Measurements from ENCODE around the gene VAMP8.
"Not testable (repeated sequence)": the region's sequence is repeated elsewhere in the genome, so short reads cannot be mapped to it uniquely, and the experiment has no call there.

The VAMP8 gene

DNA sequence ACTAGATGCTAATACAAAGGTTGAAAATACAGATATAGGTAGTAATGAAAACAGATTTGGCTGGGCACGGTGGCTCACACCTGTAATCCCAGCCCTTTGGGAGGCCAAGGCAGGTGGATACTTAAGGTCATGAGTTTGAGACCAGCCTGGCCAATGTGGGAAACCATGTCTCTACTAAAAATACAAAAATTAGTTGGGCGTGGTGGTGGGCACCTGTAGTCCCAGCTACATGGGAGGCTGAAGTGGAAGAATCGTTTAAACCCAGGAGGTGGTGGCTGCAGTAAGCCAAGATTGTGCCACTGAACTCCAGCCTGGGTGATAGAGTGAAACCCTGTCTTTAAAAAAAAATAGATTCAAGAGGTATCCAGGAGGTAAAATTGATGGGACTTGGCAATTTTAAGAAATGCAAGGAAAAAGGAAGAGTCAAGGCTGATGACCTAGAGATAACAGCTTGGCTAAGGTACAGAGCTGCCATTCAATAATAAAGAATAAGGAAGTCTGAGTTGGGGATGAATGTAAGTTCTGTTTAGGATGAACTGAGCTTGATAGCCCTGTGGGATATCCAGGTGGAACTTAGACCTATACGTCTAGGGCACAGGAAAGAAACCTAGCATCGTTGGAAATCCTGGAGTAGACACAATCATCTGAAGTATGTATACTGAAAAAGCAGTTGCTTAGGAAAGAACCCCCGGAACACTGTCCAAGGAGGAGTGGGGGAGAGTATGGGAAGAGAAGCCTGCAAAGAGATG lies 29.4 kb upstream of the VAMP8 start:
- DNase-seq, result no peak

DNA sequence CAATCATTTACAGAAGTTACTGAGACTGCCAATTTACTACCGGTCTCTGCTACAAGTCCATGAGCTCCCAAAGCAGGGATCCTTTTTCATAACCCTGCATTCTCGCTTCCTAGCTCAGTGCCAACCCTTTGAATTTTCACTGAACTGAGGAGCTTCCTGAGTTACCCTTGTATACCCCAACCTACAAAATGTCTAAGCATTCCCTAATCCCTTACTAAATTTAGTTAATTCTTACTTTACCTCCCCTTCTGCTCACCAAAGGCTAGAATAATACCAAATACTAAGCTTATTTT lies 28.8 kb upstream of the VAMP8 start:
- no peak for DNase-seq

DNA sequence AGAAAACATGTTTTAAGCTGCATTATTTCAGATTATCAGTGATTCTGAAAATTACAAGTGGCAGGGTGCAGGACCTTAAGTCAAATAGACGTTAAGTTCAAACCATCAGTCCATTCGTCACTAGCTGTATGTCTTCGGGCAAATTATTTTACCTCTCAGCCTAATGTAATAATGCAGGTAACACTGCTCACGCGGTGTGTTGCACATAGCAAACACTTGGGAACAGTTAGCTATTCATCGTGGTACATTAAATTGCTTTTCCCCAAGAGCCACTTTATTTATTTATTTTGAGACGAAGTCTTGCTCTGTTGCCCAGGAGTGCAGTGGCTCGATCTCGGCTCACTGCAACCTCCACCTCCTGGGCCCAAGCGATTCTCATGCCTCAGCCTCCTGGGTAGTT lies 28.3 kb upstream of the VAMP8 start:
- no peak for DNase-seq

DNA sequence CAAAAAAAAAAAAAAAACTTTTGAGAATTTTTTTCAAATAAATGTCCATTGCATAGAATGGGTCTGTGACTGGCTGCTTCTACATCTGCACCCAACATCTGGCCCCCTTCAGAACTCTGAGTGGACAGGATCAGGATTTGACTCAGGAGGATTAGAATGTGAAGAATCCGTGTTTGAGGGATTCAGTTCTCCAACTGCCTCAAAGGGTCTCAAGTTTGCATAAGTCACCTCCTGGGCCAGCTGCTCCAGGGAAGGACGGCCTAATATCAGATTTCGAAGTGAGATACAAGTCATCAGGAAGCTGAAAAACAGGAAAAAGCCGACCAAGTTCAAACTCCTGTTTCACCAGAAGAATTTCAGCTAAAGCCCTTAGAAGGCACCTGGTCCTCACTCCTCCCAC lies 27.6 kb upstream of the VAMP8 start:
- DNase-seq, result no peak

DNA sequence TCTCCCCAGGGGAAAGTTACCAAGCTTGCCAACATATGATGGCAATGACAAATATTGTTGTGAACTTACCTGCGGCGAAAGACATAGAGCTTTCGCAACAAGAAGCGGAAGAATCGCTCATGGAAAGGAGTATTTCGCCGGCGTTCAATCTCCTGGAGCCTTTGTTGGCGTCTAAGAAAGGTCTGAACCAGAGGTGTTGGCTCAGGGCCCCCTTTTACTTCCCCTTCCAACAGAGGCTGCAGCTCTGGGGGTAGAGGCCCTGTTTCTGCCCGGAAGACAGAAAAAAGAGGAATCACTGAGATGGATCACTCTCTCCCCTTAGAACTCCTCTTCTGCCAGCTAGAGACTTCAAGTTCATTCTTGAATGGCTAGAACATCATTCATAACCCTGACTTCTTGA lies 26.9 kb upstream of the VAMP8 start:
- DNase-seq, result no peak

DNA sequence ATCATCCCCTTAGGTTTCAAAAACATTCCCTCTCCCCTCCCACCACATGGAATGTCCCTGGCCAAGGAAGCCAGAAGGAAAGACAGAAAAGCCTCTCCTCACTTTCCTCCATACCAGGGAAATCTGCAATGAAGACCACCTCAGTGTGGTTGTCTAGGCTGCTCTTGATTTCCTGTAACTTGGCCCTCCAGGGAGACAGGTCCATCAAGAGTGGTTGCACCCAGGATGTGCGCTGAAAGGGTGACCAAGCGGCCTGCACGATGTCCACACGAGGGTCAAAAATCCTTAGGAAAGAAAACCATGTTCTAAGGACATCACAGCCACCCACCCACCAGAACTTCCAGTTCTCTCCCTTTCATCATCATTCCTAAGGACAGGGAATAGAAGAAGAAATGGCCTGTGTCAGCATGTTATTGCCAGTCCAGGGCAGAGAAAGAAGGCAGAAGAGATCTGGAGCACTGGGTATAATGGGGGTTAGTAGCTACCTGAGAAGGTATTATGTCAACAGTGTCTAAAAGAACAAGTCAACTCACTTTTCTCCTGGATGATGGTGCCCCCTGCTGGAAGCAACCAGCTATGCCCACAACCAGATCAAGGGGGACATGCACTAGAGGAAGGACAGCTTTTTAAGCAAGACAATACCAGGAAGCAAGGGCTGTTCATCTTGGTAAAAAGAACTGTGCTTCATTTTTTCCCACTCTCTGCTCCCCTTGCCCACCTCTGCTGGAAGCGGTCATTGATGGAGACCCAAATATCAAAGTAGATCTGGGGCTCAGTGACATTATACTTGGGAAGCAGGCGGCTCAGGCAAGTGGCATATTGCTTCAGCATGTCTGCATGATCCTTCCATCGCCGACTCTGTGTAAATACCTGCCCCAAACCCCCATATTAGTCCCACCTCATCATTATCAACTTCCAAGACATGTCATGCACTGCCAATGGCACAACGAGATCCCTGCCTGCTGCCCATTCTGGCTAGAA lies 25.4 kb upstream of the VAMP8 start:
- peak; percentile 93 for DNase-seq

DNA sequence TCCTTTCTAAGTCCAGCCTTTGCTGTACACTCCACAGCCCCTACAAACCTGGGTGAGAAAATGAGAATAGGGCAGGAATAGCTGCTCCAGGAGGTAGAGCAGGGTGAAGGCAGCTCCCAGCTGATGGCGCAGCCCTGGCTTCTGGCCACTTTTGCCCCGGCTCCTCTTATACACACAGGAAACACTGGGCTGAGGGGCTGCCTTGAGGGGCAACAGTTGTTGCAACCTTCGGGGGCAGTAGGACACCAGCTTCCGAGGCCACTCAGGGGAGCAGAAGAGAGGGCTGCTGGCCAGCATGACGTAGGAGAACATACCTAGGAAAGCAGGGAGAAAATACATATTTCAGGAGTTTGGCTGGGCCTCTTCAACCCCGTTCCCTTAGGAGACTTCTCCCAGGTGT lies 24.2 kb upstream of the VAMP8 start:
- no peak for DNase-seq

DNA sequence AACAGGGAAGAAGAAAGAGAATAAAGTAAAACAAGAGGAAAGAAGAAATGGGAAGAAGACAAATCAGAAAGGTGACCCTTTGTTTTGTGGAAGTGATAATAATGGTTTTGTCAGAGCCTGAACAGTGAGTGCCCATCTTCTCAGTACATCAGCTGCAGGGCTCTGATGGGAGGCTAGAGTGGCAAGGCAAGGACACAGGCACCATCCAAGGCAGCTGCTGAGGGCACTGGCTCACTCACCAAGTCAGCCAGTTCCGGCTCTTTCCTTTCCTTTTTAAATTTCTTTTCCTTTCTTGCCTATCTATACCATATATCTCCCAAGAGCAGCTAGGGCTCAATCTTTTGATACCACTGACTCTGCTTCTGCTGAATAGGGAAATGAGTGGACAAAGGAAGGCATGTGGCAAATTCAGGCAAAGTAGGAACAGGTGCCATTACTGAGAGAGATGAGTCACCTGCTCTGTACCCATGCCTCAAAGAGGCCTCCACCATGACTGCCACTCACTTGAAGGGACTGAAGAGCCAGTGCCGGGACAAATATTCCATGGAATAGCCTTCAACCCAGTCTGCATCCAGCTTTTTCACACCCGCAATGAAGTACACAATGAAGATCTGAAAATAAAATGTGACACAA lies 22.3 kb upstream of the VAMP8 start:
- no peak for DNase-seq

DNA sequence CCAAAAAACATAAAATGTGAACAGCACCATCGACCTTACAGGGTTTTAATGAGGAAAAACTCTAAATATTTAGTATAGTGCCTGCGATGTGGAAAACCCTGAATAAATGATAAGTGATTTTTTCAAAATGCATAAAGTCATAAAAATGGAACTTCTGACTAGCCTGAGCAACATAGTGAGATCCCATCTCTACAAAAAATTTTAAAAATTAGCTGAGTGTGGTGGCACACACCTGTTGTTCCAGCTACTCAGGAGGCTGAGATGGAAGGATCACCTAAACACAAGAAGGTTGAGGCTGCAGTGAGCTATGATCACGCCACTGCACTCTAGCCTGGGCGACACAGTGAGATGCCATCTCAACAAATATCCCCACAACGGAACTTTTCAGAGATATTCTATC lies 20.3 kb upstream of the VAMP8 start:
- DNase-seq, result no peak

DNA sequence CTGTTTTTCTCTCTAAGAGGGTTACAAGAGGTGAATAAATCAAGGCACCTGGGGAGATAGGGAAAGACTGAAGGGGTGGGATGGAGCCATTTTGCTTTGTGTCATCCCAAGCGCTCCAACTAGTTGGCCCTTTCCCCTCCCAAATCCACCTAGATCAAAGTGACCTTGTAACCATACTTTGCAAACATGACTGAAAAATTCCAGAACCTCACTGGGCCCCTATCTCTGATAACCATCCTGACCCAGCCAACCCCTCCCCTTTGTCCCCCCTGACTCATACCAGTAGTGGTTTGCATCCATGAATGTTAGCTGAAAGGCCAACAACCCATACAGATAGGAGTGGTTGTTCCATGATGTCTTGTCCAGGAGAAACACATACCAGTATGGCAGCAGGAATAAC lies 19.2 kb upstream of the VAMP8 start:
- no peak for DNase-seq

DNA sequence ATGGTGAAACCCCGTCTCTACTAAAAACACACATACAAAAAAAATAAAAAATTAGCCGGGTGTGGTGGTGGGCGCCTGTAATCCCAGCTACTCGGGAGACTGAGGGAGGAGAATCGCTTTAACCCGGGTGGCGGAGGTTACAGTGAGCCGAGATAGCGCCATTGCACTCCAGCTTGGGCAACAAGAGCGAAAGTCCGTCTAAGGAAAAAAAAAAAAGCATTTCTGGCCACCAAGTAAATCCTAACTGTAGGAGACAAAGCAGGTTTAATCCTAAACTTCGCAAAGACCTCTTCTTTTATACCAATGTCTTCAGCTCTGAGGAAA lies 17.0 kb upstream of the VAMP8 start:
- DNase-seq, result not testable (repeated sequence)

DNA sequence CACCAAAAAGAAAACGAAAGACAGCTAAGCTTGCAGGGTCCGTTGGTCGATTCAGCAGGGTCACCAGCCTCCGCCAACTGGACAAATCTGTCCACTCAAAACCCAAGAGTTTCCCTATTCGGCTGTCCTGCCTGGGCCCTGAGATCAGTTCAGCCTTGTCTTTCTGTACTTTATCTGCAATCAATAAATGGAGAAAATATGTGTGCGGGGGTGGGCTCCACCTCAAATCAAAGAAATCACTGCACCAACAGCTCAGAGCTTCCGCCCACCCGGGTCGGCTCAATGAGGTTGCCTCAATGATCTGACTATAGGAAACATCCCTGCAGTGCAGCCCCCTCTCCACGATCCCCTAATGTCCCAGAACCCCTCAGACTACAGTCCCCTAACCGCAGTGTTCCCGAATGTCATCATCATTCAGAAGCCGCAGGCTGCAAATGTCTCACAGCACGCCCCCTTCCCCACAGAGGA lies 16.5 kb upstream of the VAMP8 start:
- no peak for DNase-seq

DNA sequence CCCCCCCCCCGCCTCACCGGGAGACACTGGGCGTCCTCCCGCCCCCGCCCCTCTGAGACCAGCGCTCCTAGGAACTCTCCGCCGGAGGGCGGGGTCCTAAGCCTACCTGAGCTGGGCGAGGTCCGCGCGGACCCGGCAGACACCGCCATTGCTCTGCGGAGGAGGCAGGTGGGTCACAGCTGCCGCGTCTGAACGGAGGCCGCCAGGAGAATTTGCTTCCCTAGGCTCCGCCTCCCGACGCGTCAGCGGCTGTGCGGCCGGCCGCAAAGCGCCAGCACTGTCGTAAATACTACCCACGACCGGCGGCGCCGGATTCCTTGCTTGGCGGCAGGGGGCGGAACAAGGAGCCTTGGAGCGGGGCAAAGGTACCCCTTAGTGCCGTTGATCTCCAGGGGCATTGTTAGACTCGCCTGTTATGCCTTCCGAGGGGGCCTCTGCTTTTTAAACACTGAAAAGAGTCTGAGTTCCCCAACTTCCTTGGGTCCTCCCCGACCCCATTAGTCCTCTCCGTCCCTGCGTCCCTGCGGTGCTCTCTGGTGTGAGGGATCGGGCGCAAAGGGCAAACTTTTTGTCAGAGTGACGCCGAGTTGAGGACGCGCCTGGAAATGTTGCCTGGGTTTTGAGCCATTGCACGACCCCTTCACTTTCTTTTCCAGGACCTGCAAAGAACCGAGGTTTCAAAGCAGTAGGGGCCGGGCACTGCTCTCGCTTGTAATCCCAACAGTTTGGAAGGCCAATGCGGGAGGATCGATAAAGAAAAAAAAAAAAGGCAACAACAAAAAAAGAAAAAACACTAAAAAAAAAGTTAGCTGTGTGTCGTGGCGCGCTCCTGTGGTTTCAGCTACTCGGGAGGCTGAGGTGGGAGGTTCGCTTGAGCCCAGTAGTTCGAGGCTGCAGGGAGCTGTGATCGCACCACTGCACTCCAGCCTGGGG lies 15.8 kb upstream of the VAMP8 start, which contains the start of gene GGCX:
GGCX (minus strand) TSS at position 214 of the 933 bp plus-strand sequence; CDS start at position 149, 65 bp downstream.
- DNase-seq, result peak; percentile 96

DNA sequence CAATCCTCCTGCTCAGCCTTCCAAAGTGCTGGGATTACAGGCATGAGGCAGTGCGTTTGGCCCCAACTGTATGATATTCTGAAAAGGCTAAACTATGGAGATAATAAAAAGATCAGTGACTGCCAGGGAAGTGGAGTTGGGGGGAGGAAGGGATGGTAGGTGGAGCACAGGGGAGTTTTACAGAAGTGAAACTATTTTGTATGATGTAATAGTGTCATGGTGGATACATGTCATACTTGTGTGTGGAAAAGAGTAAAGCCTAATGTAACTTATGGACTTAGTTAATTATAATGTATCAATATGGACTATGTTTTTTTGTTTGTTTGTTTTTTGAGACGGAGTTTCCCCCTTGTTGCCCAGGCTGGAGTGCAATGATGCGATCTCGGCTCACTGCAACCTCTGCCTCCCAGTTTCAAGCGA lies 13.2 kb upstream of the VAMP8 start:
- no peak for DNase-seq

DNA sequence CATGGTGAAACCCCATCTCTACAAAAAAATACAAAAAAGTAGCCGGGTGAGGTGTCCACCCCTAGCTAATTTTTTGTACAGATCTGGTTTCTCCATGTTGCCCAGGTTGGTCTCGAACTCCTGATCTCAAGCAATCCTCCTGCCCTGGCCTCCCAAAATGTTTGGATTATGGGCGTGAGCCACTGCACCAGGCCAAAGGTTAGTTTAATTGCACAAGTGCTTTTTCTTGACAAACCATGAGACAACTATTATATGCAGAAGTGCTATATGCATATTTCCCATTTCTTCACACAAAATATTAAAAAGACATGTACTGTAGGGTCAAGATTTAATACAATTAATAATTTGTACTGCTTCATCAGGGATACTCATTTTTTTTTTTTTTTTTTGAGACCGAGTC lies 11.1 kb upstream of the VAMP8 start:
- DNase-seq, result no peak

DNA sequence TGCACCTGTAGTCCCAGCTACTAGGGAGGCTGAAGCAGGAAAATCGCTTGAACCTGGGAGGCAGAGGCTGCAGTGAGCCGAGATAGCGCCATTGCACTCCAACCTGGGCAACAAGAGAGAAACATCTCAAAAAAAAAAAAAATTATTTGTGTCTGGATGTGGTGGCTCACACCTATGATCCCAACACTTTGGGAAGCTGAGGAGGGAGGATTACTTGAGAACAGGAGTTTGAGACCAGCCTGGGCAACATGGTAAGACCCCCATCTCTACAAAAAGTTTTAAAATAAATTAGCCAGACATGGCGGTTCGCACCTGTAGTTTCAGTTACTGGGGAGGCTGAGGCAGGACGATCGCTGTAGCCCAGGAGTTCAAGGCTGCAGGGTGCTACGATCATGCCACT lies 1.6 kb upstream of the VAMP8 start:
- DNase-seq, result no peak

DNA sequence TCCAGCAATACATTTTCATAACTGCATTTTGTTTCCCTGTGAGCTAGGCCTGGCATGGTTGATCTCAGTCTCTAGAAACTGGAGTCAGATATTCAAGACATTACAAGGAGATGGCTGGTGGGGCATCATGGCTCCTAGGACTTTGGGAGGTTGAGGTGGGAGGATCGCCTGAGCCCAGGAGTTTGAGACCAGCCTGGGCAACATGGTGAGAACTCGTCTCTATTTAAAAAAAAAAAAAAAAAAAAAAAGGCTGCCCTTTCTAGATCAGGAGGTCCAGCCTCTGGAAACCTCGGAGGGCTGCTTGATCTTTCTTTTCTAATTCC lies 362 bp upstream of the VAMP8 start:
- no peak for DNase-seq

DNA sequence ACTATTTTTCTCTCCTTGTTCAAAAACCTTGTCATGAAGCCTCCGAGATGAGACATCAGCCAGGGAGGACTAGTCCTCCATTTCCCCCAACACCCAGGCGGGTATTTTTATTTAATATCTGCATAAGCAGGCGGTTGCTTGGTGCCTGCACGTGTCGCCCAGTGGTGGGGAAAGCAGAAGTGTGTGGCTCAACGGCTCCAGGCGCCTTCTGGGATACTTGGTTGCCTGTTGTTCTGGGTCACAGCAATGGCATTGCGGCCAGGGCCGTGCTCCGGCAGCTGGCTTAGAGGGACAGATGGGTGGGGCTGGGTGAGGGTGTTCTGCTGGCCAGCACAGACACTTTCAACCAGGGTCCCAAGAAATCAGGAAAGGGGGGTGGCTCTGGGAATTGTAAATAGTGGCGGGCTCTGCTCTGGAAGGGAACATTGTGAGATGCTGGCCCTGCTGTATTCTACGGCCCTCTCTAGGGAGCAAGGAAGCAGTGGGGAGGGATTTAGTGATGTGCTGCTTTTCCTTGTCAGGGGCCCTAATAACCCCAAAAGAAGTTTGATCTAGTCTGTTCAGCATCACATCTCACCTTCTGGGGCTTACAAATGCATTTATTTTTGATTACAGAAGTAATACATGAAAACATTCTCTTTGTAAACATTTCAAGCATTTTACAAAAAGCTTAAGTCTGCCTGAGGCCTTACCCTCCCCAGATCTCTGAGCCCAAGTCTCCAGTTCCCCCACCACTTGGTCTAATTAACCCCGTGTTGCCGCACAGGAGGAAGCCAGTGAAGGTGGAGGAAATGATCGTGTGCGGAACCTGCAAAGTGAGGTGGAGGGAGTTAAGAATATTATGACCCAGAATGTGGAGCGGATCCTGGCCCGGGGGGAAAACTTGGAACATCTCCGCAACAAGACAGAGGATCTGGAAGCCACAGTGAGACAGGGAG lies 1.1 kb downstream of the VAMP8 start:
- peak; percentile 15 for DNase-seq

DNA sequence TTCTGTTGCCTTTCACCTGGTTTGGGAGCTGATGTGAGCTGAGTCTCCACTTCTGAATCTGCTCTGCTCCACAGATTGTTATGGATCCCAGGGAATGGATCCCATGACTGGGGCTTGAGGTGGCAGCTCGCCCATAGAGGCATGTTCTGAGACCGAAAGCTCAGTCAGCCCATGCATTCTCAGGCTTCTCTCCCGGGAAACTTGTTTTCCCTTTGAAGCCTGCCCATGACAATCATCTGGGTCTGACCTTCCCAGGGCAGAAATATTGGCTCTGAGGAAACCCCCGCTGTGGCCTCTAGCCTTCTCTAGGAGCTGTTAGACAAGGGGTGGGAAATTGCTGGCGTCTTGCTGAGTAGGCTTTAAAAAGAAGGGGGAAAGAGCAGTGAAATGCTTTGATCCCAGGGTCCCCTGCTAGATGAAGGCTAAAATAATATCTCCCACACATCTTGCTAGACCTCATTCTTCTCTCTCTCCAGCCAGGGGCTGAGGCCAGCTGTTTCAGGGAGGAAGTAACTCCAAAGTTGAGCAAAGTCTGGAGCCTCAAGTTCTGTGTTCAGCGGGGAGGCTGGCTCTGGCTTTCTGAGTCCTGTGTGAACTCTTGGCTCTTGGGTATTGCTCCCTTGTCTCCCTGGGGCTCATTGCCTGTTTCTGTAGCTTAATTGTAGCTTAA lies 2.0 kb downstream of the VAMP8 start:
- no peak for DNase-seq

DNA sequence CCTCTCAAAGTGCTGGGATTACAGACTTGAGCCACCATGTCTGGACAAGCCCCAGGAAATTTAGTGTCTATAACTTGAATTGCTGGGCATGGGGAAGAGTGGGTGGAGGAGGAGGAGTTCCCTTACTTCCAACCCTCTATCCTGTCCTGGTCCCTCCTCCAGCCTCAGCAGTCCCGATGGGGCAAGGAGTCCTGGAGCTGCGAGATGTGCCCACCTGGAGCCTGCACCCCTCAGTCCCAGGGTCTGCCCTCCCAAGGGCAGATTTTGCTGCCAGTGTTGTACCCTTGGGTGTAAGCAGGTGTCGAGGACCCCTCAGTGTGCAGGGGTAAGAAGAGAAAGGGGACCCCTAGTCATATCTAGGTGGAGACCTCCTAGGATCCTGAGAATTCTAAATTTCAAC lies 2.8 kb downstream of the VAMP8 start:
- DNase-seq, result no peak

DNA sequence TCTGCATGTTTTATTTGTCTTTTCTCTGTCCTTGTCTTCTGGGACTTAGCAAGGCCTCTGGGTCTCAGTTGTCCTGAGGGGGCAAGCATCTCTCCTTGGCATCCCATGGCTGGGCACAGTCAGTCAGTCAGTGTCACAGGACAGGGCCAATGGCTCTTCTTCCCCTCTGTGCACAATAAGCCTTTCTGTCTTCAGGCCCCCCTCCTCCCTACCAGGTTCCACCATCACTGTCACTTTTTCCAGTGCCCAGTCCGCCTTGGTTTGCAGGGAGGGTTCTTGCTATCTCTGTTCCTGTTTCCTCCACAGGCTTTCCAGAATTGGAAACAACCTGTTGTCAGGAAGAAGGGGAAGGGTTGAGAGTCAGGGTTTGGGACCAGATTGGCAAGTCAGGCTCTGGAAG lies 5.1 kb downstream of the VAMP8 start:
- DNase-seq, result no peak
